Esophagus squamous epithelium (tissue), 5 donors: ENCODE measurements around the gene NUP210. TPM values are rescaled to one million over a fixed set of nuclear protein-coding genes. Genes with fewer than 3 reads are reported as not detected.

ENCODE experiments used
- DNase-seq: peaks from one replicate; lab custom pipeline; 2025; lab: John Stamatoyannopoulos, UW
- H3K27ac ChIP-seq, 4 donors: fragments of 200-600 bp; sonication (generic); one replicate each; pipeline ENCODE4 v1.5.1; 2016 to 2019; ENCODE audit warnings: mild to moderate bottlenecking in 1 of 4
- H3K27me3 ChIP-seq, 4 donors: fragments of 200-600 bp; sonication (generic); 1 replicate in 3 of 4; 2 replicates in 1 of 4; pipeline versions ENCODE4 v1.5.1 to v1.6.0; 2017 to 2021; ENCODE audit warnings: antibody characterized with exemption in 1 of 4
- H3K36me3 ChIP-seq, 3 donors: fragments of 200-600 bp; sonication (generic); one replicate each; pipeline ENCODE4 v1.5.1; 2016 to 2019
- H3K4me1 ChIP-seq, 3 donors: fragments of 200-600 bp; sonication (generic); one replicate each; pipeline ENCODE4 v1.5.1; 2017 to 2019
- H3K4me3 ChIP-seq, 4 donors: fragments of 200-600 bp; sonication (generic); 1 replicate in 3 of 4; 2 replicates in 1 of 4; pipeline ENCODE4 v1.5.1; 2016 to 2019; ENCODE audit warnings: mild to moderate bottlenecking in 2 of 4, moderate library complexity in 1 of 4
- H3K9me3 ChIP-seq, 3 donors: fragments of 200-600 bp; sonication (generic); one replicate each; pipeline ENCODE4 v1.5.1; 2016 to 2019
- POLR2A ChIP-seq, 4 donors: fragments of 450-650 bp; IDR thresholded peaks; one replicate each; pipeline ENCODE4 v1.6.1; 2017; ENCODE audit warnings: antibody characterized with exemption in 4 of 4, mild to moderate bottlenecking in 4 of 4, moderate library complexity in 3 of 4
- WGBS, 2 donors: methylation state at CpG; one replicate each; pipeline ENCODE4 v1.1.5; 2018; 5-methylcytosine and 5-hydroxymethylcytosine counted together
- intact Hi-C: fragments of 100-400 bp; cut with DNase I; formaldehyde crosslinking; loops from one replicate; pipeline ENCODE4 v1.15.0; 2022
- total RNA-seq, 4 donors: library from RNA; depleted of rRNA; stranded (reverse); fragments of >200 nt; gene quantifications; one replicate each; pipeline ENCODE4 v1.1.0, GENCODE V29; 2016
- TF ChIP-seq, protein P1 (sequence below), 6 experiments: fragments of 450-650 bp in 4 of 6; fragments of 200-600 bp in 2 of 6; sonication (generic) in 2 of 6; IDR thresholded peaks; one replicate each; pipeline ENCODE4 v1.5.1; 2016 to 2019; ENCODE audit warnings: antibody characterized with exemption in 6 of 6, mild to moderate bottlenecking in 4 of 6, moderate library complexity in 4 of 6
- donor health status: DM: yes; HTN: yes; CAD: no.

Gene NUP210
- total RNA-seq, 4 donors from 2014 or later: 7.2 to 14.5 (median 9.4) TPM

DNA sequence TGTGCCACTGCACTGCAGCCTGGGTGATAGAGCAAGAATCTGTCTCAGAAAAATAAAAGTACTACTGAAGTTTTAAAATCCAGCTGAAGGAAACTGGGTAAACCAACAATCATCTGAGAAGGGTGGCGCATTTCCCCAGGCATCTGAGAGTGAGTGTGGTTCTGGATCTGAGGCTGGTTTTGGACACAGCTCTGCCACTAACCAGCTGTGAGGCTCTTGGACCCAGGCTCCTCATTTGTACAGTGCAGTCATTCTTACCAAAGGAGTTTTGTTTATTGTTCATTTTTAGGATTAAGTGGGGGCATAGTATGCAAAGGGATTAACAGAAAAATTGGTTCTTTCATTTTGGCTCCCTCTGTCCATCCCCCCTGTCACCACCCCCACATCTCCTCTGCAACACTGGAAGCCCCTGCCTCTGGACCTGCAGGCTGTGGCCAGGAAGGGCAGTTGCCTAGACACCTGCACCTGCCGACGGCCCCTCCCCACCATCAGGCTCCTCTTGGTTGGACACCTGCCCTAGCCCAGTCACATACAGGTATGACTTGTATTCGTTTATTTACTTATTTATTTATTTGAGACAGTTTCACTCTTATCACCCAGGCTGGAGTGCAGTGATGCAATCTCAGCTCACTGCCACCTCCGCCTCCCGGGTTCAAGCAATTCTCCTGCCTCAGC lies 8.8 kb downstream of the NUP210 start:
- 79 to 90% methylated on average over 6 of the region's 6 CpGs for WGBS, 2 donors
- DNase-seq: no peak
- Histone ChIP-seq H3K4me3 (no peak overlapping the region), H3K27ac (no peak overlapping the region), H3K27me3 (no peaks in the 10 kb centered on the region), H3K9me3 (peaks cover 0 to 18% (median 7%) of the 10 kb centered on the region in 3 donors), H3K4me1 (peaks cover 5 to 34% (median 18%) of the 10 kb centered on the region in 3 donors), H3K36me3 (no peaks in the 10 kb centered on the region)
- intact Hi-C loops: no loop called here
- TF ChIP-seq, protein P1, sequence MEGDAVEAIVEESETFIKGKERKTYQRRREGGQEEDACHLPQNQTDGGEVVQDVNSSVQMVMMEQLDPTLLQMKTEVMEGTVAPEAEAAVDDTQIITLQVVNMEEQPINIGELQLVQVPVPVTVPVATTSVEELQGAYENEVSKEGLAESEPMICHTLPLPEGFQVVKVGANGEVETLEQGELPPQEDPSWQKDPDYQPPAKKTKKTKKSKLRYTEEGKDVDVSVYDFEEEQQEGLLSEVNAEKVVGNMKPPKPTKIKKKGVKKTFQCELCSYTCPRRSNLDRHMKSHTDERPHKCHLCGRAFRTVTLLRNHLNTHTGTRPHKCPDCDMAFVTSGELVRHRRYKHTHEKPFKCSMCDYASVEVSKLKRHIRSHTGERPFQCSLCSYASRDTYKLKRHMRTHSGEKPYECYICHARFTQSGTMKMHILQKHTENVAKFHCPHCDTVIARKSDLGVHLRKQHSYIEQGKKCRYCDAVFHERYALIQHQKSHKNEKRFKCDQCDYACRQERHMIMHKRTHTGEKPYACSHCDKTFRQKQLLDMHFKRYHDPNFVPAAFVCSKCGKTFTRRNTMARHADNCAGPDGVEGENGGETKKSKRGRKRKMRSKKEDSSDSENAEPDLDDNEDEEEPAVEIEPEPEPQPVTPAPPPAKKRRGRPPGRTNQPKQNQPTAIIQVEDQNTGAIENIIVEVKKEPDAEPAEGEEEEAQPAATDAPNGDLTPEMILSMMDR (IDR thresholded peaks at IDR 0.05): no peak
- TF ChIP-seq POLR2A (IDR thresholded peaks at IDR 0.05): no peak

DNA sequence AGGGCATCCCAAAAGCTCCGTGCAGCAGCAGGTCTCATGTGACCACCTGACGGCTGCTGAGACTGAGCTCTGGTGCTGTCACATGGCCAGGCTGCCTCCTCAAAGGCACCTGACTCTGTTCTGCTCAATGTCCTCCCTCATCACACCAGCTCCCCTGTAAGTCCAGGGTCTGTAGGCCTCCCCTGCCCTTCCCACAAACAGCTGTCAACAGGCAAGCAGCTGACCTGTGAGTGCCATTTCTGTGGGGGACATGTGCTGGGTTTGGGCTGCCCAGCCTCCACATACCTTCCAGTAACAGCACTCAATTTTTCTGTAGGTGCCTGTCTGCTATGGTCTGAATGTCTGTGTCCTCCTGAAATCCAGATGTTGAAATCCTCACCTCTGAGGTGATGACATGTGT lies 11.2 kb downstream of the NUP210 start:
- intact Hi-C loops: no loop called here
- TF ChIP-seq POLR2A (IDR thresholded peaks at IDR 0.05): no peak
- TF ChIP-seq, protein P1 (IDR thresholded peaks at IDR 0.05): no peak
- 76 to 87% methylated on average over 2 of the region's 2 CpGs for WGBS, 2 donors
- DNase-seq: no peak
- no peaks in the 10 kb centered on the region for H3K27me3 ChIP-seq
- no peak overlapping the region for H3K4me3 ChIP-seq
- no peaks in the 10 kb centered on the region for H3K36me3 ChIP-seq
- H3K27ac ChIP-seq: no peak overlapping the region
- H3K9me3 ChIP-seq: peaks cover 0 to 18% (median 7%) of the 10 kb centered on the region in 3 donors
- peaks cover 0 to 9% (median under 1%) of the 10 kb centered on the region in 3 donors for H3K4me1 ChIP-seq

DNA sequence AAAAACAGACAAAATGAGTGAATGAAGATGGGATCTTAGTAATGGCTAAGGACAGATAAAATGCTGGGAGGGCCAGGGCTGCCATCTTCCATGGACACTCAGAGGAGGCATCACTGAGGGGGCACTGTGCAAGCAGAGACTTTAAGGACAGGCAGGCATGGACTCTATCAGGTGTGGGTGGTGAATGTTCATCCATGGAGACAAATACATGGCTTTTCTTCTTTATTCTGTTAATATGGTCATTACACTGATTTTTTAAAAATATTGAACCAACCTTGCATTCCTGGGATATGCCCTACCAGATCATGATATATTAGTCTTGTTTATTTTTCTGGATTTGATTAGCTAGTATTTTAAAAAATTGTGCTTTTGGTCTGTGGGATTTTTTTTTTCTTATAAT lies 12.2 kb downstream of the NUP210 start:
- H3K27ac ChIP-seq: no peak overlapping the region
- TF ChIP-seq POLR2A (IDR thresholded peaks at IDR 0.05): no peak
- TF ChIP-seq, protein P1 (IDR thresholded peaks at IDR 0.05): no peak
- no peak overlapping the region for H3K4me3 ChIP-seq
- H3K27me3 ChIP-seq: no peaks in the 10 kb centered on the region
- intact Hi-C loops: no loop called here
- no peak for DNase-seq
- H3K4me1 ChIP-seq: no peaks in the 10 kb centered on the region
- H3K9me3 ChIP-seq: peaks cover 0 to 18% (median 7%) of the 10 kb centered on the region in 3 donors
- H3K36me3 ChIP-seq: no peaks in the 10 kb centered on the region

DNA sequence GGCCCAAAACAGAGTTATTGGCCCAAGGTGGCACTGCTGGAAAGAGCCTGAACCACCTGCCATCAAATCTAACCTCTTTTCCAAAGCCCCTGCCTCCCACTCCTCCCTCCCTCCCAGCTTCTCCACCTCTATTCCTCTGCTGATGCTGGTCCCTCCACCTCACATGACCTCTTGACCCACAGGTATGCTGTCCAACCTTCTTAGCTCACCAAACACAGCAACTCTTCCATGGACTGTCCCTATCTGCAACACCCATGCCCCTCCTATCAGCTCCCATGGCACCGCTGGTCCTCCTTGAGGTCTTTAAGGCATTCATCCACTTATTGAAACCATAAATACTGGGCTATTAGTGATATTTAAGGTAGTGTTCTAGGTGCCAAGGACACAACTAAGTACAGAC lies 12.6 kb downstream of the NUP210 start:
- DNase-seq: no peak
- Histone ChIP-seq H3K4me3 (no peak overlapping the region), H3K4me1 (no peaks in the 10 kb centered on the region), H3K36me3 (no peaks in the 10 kb centered on the region), H3K27me3 (no peaks in the 10 kb centered on the region), H3K27ac (no peak overlapping the region), H3K9me3 (peaks cover 0 to 18% (median 7%) of the 10 kb centered on the region in 3 donors)
- WGBS, 2 donors: 93 to 100% methylated on average over 1 of the region's 1 CpG
- intact Hi-C loops: no loop called here
- TF ChIP-seq, protein P1 (IDR thresholded peaks at IDR 0.05): no peak
- TF ChIP-seq POLR2A (IDR thresholded peaks at IDR 0.05): no peak

GRCh38 chr3:13406190-13406589 lies 13.9 kb downstream of the NUP210 start:
- Histone ChIP-seq H3K4me1 (no peaks in the 10 kb centered on the region), H3K4me3 (no peak overlapping the region), H3K36me3 (no peaks in the 10 kb centered on the region), H3K27me3 (no peaks in the 10 kb centered on the region), H3K27ac (no peak overlapping the region), H3K9me3 (peaks cover 0 to 18% (median 7%) of the 10 kb centered on the region in 3 donors)
- 67 to 94% methylated on average over 2 to 3 of the region's 5 CpGs for WGBS, 2 donors
- DNase-seq: no peak
- TF ChIP-seq POLR2A (IDR thresholded peaks at IDR 0.05): no peak
- TF ChIP-seq, protein P1 (IDR thresholded peaks at IDR 0.05): no peak
- intact Hi-C loops: no loop called here
